ENCODE measurements around the gene CPOX.

GRCh38 chr3:98530676-98531075 lies 62.7 kb downstream of the CPOX start:
- no peak for TF ChIP-seq CTCF (IDR thresholded peaks at IDR 0.05; ENCODE audit: insufficient read depth, low read length, poor library complexity, severe bottlenecking)
- TF ChIP-seq EZH2phosphoT487 (conservative IDR thresholded peaks at IDR 0.05; ENCODE audit: low read length) = no peak
